Placental pericyte (primary cell): ENCODE data around the gene IDH1. TPM values are rescaled to one million over a fixed set of nuclear protein-coding genes. Genes with fewer than 3 reads are reported as not detected.

Experiments used
- total RNA-seq: library from RNA; depleted of rRNA; stranded (reverse); fragments of >200 nt; gene quantifications from 2 replicates; pipeline ENCODE4 v1.2.3, GENCODE V29; 2012

IDH1 gene
- total RNA-seq = 129 and 246 TPM in 2 replicates

GRCh38 chr2:208254871-208255556, at the start of gene IDH1:
TSS of gene IDH1 (minus strand) at chr2:208255071. CDS start at chr2:208251551, 3,520 bp downstream.

GRCh38 chr2:208265801-208266552, 11.1 kb upstream of the IDH1 start, which contains the start of gene PIKFYVE:
TSS of gene PIKFYVE (plus strand) at chr2:208266255. CDS start at chr2:208271520, 5,265 bp downstream.

GRCh38 chr2:208189810-208190503, 64.9 kb downstream of the IDH1 start, which contains the start of gene C2orf80:
TSS of gene C2orf80 (minus strand) at chr2:208190030. CDS start at chr2:208186986, 3,044 bp downstream.

Other genes starting within 250 kb of the IDH1 start
- 10.1 and 13.6 TPM in 2 replicates for gene PLEKHM3, start 229.5 kb downstream of the IDH1 start, total RNA-seq
- gene CRYGD, start 130.5 kb downstream of the IDH1 start, total RNA-seq = not detected in 2 replicates
- not detected in 2 replicates for gene CRYGC, start 125.2 kb downstream of the IDH1 start, total RNA-seq
- not detected in 2 replicates for gene CRYGB, start 108.9 kb downstream of the IDH1 start, total RNA-seq
- not detected in 2 replicates for gene CRYGA, start 91.5 kb downstream of the IDH1 start, total RNA-seq
- not detected in 2 replicates for gene C2orf80, start 65.0 kb downstream of the IDH1 start, total RNA-seq
- gene PIKFYVE, start 11.2 kb upstream of the IDH1 start, total RNA-seq = 37.0 and 41.9 TPM in 2 replicates
- gene PTH2R, start 151.7 kb upstream of the IDH1 start, total RNA-seq = under 0.01 and 1.0 TPM in 2 replicates